Liver (tissue), 9 donors: ENCODE measurements around the gene IGF2BP1. TPM values are rescaled to one million over a fixed set of nuclear protein-coding genes. Genes with fewer than 3 reads are reported as not detected.
A peak's percentile ranks its signal among the peaks of the same experiment; 100 is the strongest.

Experiments
- DNase-seq: peaks from one replicate; pipeline ENCODE4 v3.0.0-alpha.2; 2017; ENCODE audit warnings: low spot score
- H3K27ac ChIP-seq, 2 donors: one replicate each; pipeline ENCODE4 v1.7.0; 2013; ENCODE audit warnings: inconsistent platforms in 2 of 2, low read length in 2 of 2, control low read depth in 1 of 2, low read depth in 1 of 2, mild to moderate bottlenecking in 1 of 2
- H3K27me3 ChIP-seq, 4 donors: one replicate each; pipeline versions ENCODE4 v1.6.1 to v1.7.0; 2013; ENCODE audit warnings: low read length in 3 of 4, inconsistent platforms in 1 of 4, mild to moderate bottlenecking in 1 of 4, moderate library complexity in 1 of 4; ENCODE audit not compliant: control insufficient read depth in 4 of 4, insufficient read depth in 4 of 4
- H3K36me3 ChIP-seq, 4 donors: one replicate each; pipeline versions ENCODE4 v1.6.1 to v1.7.0; 2013; ENCODE audit warnings: low read length in 3 of 4, mild to moderate bottlenecking in 3 of 4, low read depth in 1 of 4, moderate library complexity in 1 of 4; ENCODE audit not compliant: control insufficient read depth in 4 of 4, insufficient read depth in 3 of 4
- H3K4me1 ChIP-seq, 4 donors: one replicate each; pipeline versions ENCODE4 v1.6.1 to v1.7.0; 2013; ENCODE audit warnings: low read length in 3 of 4, mild to moderate bottlenecking in 3 of 4, moderate library complexity in 1 of 4; ENCODE audit not compliant: control insufficient read depth in 4 of 4, insufficient read depth in 4 of 4
- H3K4me3 ChIP-seq, 3 donors: one replicate each; pipeline versions ENCODE4 v1.6.1 to v1.7.0; 2013; ENCODE audit warnings: low read length in 3 of 3, control low read depth in 1 of 3, low read depth in 1 of 3, mild to moderate bottlenecking in 1 of 3
- H3K9ac ChIP-seq, 2 donors: one replicate each; pipeline ENCODE4 v1.7.0; 2013; ENCODE audit warnings: low read length in 2 of 2, mild to moderate bottlenecking in 2 of 2, moderate library complexity in 2 of 2, control low read depth in 1 of 2, low read depth in 1 of 2
- H3K9me3 ChIP-seq, 4 donors: one replicate each; pipeline versions ENCODE4 v1.6.1 to v1.7.0; 2013; ENCODE audit warnings: low read length in 3 of 4; ENCODE audit not compliant: control insufficient read depth in 4 of 4
- EGR1 ChIP-seq, 2 donors: IDR thresholded peaks; 2 replicates each; pipeline ENCODE4 v1.6.1; 2016 to 2018; ENCODE audit warnings: antibody characterized with exemption in 2 of 2, low read depth in 2 of 2
- FOXA1 ChIP-seq: IDR thresholded peaks from 2 replicates; pipeline ENCODE4 v1.6.1; 2016; ENCODE audit warnings: antibody characterized with exemption
- FOXA2 ChIP-seq: IDR thresholded peaks from 2 replicates; pipeline ENCODE4 v1.6.1; 2016; ENCODE audit warnings: antibody characterized with exemption
- GABPA ChIP-seq, 2 donors: IDR thresholded peaks in 1 of 2; conservative IDR thresholded peaks in 1 of 2; 2 replicates each; pipeline ENCODE4 v1.6.1; 2016; ENCODE audit warnings: antibody characterized with exemption in 2 of 2, mild to moderate bottlenecking in 1 of 2, moderate library complexity in 1 of 2
- HNF4A ChIP-seq, 2 donors: conservative IDR thresholded peaks; 2 replicates each; pipeline ENCODE4 v1.6.1; 2016; ENCODE audit warnings: antibody characterized with exemption in 2 of 2, mild to moderate bottlenecking in 2 of 2
- HNF4G ChIP-seq: IDR thresholded peaks from 2 replicates; pipeline ENCODE4 v1.6.1; 2016; ENCODE audit warnings: antibody characterized with exemption
- JUND ChIP-seq, 2 donors: IDR thresholded peaks; 2 replicates each; pipeline ENCODE4 v1.6.1; 2016; ENCODE audit warnings: antibody characterized with exemption in 2 of 2
- NR2F2 ChIP-seq: IDR thresholded peaks from 2 replicates; pipeline ENCODE4 v1.6.1; 2016; ENCODE audit warnings: antibody characterized with exemption
- RAD21 ChIP-seq, 2 donors: IDR thresholded peaks; 2 replicates each; pipeline ENCODE4 v1.6.1; 2016; ENCODE audit warnings: antibody characterized with exemption in 2 of 2, mild to moderate bottlenecking in 2 of 2
- RXRA ChIP-seq, 2 donors: IDR thresholded peaks; 2 replicates each; pipeline ENCODE4 v1.6.1; 2017 to 2018; ENCODE audit warnings: antibody characterized with exemption in 2 of 2, mild to moderate bottlenecking in 1 of 2
- SP1 ChIP-seq: IDR thresholded peaks from 2 replicates; pipeline ENCODE4 v1.6.1; 2018; ENCODE audit warnings: antibody characterized with exemption, mild to moderate bottlenecking
- TAF1 ChIP-seq: conservative IDR thresholded peaks from 2 replicates; pipeline ENCODE4 v1.6.1; 2016; ENCODE audit warnings: antibody characterized with exemption, mild to moderate bottlenecking
- YY1 ChIP-seq: IDR thresholded peaks from 2 replicates; pipeline ENCODE4 v1.6.1; 2016; ENCODE audit warnings: antibody characterized with exemption, mild to moderate bottlenecking
- WGBS: extraction: QIAGEN DNeasy Blood & Tissue Kit; methylation state at CpG from one replicate; pipeline ENCODE4 v1.1.7; 2013; 5-methylcytosine and 5-hydroxymethylcytosine counted together
- polyA plus RNA-seq, 2 donors: library from polyadenylated mRNA; stranded (reverse) in 1 of 2; unstranded in 1 of 2; fragments of 200-250 nt in 1 of 2; fragments of >200 nt in 1 of 2; fragmentation: Nextera tagmentation in 1 of 2; extraction: Ambion mirVana in 1 of 2; gene quantifications; one replicate each; pipeline versions ENCODE4 v1.2.1 to v1.2.3, GENCODE V29; 2013 to 2015
- total RNA-seq, 2 donors: library from RNA; depleted of rRNA; stranded (reverse); fragments of >200 nt; gene quantifications; one replicate each; pipeline ENCODE4 v1.2.3, GENCODE V29; 2014
- TF ChIP-seq, protein P1 (sequence below): IDR thresholded peaks from 2 replicates; pipeline ENCODE4 v1.6.1; 2016; ENCODE audit warnings: antibody characterized with exemption
- TF ChIP-seq, protein P2 (sequence below): IDR thresholded peaks from 2 replicates; pipeline ENCODE4 v1.6.1; 2016; ENCODE audit warnings: antibody characterized with exemption, mild to moderate bottlenecking
- TF ChIP-seq, protein P3 (sequence below): IDR thresholded peaks from 2 replicates; pipeline ENCODE4 v1.6.1; 2016; ENCODE audit warnings: antibody characterized with exemption
- TF ChIP-seq, protein P4 (sequence below): fragments of 150-350 bp; IDR thresholded peaks from 2 replicates; pipeline ENCODE4 v1.5.1; 2017; ENCODE audit warnings: improper control_type of control experiment, low read depth, low read length; ENCODE audit not compliant: missing input control
- TF ChIP-seq, protein P5 (sequence below): IDR thresholded peaks from 2 replicates; pipeline ENCODE4 v1.6.1; 2016; ENCODE audit warnings: antibody characterized with exemption
- donor health status: healthy.
- donor health status: healthy.
- donor health status: healthy.
- donor health status: healthy.
- donor health status: healthy.

Gene IGF2BP1
- 10 to 100 TPM in 1 of 2 donors, not detected in 1; 22.6 TPM for total RNA-seq
- not detected for polyA plus RNA-seq

DNA sequence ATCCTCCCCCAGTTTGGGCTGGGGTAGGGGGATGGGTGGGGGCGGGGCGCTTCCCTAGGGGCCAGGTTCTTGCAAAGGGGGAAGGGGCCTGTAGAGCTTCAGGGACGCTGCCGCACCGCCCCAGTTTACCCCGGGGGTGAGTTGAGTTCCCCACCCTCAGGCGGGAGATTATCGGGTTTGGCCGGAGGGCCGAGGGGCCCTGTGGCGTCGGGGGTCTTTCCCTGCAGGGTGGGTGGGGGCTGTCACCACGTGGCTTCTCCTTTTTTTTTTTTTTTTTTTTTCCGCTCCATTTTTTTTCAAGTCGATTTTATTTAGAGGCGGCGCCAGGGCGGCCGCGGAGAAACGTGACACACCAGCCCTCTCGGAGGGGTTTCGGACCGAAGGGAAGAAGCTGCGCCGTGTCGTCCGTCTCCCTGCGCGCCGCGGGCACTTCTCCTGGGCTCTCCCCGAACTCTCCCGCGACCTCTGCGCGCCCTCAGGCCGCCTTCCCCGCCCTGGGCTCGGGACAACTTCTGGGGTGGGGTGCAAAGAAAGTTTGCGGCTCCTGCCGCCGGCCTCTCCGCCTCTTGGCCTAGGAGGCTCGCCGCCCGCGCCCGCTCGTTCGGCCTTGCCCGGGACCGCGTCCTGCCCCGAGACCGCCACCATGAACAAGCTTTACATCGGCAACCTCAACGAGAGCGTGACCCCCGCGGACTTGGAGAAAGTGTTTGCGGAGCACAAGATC, at the start of gene IGF2BP1:
Gene IGF2BP1, plus strand, starts transcription at position 283 of the 724 bp plus-strand sequence. Its CDS starts 361 bp downstream, at position 644.
- TF ChIP-seq HNF4A (conservative IDR thresholded peaks at IDR 0.05) (no peak), NR2F2 (no peak), HNF4G (no peak), YY1 (no peak)
- TF ChIP-seq, protein P1, sequence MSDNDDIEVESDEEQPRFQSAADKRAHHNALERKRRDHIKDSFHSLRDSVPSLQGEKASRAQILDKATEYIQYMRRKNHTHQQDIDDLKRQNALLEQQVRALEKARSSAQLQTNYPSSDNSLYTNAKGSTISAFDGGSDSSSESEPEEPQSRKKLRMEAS: no peak
- H3K27ac ChIP-seq: no peak within 1 kb of the TSS
- peak within 1 kb of the TSS in 1 of 3 donors; percentile 18 for H3K4me3 ChIP-seq
- H3K9me3 ChIP-seq: peaks cover 0 to 3% (median 0%) of the 10 kb centered on the region in 4 donors
- peak; percentile 68 for DNase-seq
- 4% methylated on average over 62 of the region's 62 CpGs for WGBS
- no peaks in the 10 kb centered on the region for H3K36me3 ChIP-seq
- peaks cover 0 to 13% (median 6%) of the 10 kb centered on the region in 4 donors for H3K4me1 ChIP-seq
- H3K9ac ChIP-seq: no peak within 1 kb of the TSS
- peaks cover 5 to 19% (median 13%) of the 10 kb centered on the region in 4 donors for H3K27me3 ChIP-seq

DNA sequence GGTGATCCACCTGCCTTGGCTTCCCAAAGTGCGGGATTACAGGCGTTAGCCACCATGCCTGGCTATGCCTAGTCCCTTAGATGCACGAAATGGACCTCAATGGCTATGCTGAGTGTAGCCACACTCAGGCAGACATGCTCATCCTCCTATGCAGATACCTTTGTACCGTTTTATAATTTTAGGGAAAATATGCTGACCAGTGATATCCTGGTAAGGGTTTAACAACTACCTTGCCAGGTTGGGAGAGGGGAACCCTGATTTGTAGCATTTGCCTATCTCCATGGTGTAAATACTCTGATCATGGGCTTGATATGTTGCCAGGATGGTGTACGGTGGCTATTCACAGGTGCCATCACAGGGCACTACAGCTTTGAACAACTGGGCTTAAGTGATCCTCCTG, 45.6 kb upstream of the IGF2BP1 start:
- WGBS: 77% methylated on average over 5 of the region's 5 CpGs
- no peaks in the 10 kb centered on the region for H3K36me3 ChIP-seq
- peaks cover 0 to under 1% (median 0%) of the 10 kb centered on the region in 4 donors for H3K27me3 ChIP-seq
- TF ChIP-seq HNF4A (conservative IDR thresholded peaks at IDR 0.05): no peak
- TF ChIP-seq, protein P2, sequence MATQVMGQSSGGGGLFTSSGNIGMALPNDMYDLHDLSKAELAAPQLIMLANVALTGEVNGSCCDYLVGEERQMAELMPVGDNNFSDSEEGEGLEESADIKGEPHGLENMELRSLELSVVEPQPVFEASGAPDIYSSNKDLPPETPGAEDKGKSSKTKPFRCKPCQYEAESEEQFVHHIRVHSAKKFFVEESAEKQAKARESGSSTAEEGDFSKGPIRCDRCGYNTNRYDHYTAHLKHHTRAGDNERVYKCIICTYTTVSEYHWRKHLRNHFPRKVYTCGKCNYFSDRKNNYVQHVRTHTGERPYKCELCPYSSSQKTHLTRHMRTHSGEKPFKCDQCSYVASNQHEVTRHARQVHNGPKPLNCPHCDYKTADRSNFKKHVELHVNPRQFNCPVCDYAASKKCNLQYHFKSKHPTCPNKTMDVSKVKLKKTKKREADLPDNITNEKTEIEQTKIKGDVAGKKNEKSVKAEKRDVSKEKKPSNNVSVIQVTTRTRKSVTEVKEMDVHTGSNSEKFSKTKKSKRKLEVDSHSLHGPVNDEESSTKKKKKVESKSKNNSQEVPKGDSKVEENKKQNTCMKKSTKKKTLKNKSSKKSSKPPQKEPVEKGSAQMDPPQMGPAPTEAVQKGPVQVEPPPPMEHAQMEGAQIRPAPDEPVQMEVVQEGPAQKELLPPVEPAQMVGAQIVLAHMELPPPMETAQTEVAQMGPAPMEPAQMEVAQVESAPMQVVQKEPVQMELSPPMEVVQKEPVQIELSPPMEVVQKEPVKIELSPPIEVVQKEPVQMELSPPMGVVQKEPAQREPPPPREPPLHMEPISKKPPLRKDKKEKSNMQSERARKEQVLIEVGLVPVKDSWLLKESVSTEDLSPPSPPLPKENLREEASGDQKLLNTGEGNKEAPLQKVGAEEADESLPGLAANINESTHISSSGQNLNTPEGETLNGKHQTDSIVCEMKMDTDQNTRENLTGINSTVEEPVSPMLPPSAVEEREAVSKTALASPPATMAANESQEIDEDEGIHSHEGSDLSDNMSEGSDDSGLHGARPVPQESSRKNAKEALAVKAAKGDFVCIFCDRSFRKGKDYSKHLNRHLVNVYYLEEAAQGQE: no peak
- TF ChIP-seq HNF4G: no peak
- TF ChIP-seq, protein P3, sequence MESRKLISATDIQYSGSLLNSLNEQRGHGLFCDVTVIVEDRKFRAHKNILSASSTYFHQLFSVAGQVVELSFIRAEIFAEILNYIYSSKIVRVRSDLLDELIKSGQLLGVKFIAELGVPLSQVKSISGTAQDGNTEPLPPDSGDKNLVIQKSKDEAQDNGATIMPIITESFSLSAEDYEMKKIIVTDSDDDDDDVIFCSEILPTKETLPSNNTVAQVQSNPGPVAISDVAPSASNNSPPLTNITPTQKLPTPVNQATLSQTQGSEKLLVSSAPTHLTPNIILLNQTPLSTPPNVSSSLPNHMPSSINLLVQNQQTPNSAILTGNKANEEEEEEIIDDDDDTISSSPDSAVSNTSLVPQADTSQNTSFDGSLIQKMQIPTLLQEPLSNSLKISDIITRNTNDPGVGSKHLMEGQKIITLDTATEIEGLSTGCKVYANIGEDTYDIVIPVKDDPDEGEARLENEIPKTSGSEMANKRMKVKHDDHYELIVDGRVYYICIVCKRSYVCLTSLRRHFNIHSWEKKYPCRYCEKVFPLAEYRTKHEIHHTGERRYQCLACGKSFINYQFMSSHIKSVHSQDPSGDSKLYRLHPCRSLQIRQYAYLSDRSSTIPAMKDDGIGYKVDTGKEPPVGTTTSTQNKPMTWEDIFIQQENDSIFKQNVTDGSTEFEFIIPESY: no peak
- no peak for TF ChIP-seq GABPA (IDR thresholded peaks at IDR 0.05 in 1 of 2, conservative IDR thresholded peaks at IDR 0.05 in 1 of 2)
- TF ChIP-seq TAF1: no peak
- no peak for TF ChIP-seq EGR1 (IDR thresholded peaks at IDR 0.05; ENCODE audit: low read depth in 2 of 2)
- TF ChIP-seq RXRA (IDR thresholded peaks at IDR 0.05): no peak
- TF ChIP-seq YY1: no peak
- TF ChIP-seq NR2F2: no peak
- TF ChIP-seq RAD21 (IDR thresholded peaks at IDR 0.05): no peak
- TF ChIP-seq FOXA2: no peak
- no peak for TF ChIP-seq JUND (IDR thresholded peaks at IDR 0.05)
- no peak for TF ChIP-seq FOXA1
- no peak for TF ChIP-seq SP1
- TF ChIP-seq, protein P1: no peak
- TF ChIP-seq, protein P4, sequence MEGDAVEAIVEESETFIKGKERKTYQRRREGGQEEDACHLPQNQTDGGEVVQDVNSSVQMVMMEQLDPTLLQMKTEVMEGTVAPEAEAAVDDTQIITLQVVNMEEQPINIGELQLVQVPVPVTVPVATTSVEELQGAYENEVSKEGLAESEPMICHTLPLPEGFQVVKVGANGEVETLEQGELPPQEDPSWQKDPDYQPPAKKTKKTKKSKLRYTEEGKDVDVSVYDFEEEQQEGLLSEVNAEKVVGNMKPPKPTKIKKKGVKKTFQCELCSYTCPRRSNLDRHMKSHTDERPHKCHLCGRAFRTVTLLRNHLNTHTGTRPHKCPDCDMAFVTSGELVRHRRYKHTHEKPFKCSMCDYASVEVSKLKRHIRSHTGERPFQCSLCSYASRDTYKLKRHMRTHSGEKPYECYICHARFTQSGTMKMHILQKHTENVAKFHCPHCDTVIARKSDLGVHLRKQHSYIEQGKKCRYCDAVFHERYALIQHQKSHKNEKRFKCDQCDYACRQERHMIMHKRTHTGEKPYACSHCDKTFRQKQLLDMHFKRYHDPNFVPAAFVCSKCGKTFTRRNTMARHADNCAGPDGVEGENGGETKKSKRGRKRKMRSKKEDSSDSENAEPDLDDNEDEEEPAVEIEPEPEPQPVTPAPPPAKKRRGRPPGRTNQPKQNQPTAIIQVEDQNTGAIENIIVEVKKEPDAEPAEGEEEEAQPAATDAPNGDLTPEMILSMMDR: no peak
- TF ChIP-seq, protein P5, sequence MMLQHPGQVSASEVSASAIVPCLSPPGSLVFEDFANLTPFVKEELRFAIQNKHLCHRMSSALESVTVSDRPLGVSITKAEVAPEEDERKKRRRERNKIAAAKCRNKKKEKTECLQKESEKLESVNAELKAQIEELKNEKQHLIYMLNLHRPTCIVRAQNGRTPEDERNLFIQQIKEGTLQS: no peak
- no peak for DNase-seq
- H3K9ac ChIP-seq: no peak overlapping the region
- H3K4me1 ChIP-seq: no peaks in the 10 kb centered on the region
- H3K9me3 ChIP-seq: no peaks in the 10 kb centered on the region
- no peak overlapping the region for H3K27ac ChIP-seq
- no peak overlapping the region for H3K4me3 ChIP-seq
